ENCODE measurements around the gene MORC2. TPM values are rescaled to one million over a fixed set of nuclear protein-coding genes. Genes with fewer than 3 reads are reported as not detected.
A peak's percentile ranks its signal among the peaks of the same experiment; 100 is the strongest.

MORC2 gene
- total RNA-seq, 2 experiments from 2014 or later, result 18.3 to 18.6 TPM

DNA sequence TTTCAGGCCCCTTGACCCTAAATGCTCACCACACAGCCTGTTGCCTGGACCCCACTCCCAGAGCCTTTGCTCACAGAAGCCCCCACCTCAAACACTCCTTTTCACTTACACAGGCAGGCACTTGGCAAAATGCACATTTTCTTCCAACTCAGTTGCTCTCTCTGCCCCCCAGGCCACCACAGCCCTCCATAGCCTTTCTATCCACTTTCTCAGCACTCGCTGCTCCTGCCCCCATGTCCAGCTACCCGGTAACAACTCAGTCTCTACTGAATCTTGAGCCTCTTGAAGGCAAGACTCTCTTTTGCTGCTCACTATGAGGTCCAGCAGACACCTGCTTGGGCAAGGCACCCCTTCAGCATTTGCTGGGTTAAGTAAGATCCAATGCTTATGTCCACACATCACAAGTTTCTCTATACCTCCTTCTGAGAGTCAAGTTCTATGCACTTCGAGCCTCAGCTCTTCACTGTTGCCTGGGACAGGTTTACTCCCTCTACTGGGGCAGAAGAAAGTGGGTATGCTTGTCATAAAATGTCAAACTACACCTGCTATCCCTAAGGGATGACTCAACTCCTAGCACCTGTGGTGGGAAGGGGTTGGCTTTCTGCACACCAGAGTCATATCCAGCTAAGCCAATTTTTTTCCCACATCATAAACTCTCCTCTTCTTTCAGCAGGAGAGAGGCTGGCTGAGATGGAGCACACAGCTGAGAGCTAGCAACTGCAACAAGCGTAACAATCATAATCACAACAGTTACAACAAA, 36.9 kb downstream of the MORC2 start:
- Mint-ChIP-seq H3K4me1 (ENCODE audit: low read depth) (peaks cover 20% of the 10 kb centered on the region), H3K9me3 (no peaks in the 10 kb centered on the region), H3K27me3 (ENCODE audit: low read depth) (no peaks in the 10 kb centered on the region), H3K36me3 (ENCODE audit: low read depth) (peaks cover 33% of the 10 kb centered on the region), H3K27ac (peak overlapping the region; percentile 65), H3K4me3 (no peak overlapping the region)
- DNase-seq, result no peak
- CTCF ChIA-PET, result interaction anchor here (0.6 to 1.2 kb wide), 3 partner anchors 9 to 153 kb away, joined by 3 to 5 read pairs (median 4); no protein-coding TSS in a partner anchor
- intact Hi-C loops (cut with micrococcal nuclease), result no loop called here

DNA sequence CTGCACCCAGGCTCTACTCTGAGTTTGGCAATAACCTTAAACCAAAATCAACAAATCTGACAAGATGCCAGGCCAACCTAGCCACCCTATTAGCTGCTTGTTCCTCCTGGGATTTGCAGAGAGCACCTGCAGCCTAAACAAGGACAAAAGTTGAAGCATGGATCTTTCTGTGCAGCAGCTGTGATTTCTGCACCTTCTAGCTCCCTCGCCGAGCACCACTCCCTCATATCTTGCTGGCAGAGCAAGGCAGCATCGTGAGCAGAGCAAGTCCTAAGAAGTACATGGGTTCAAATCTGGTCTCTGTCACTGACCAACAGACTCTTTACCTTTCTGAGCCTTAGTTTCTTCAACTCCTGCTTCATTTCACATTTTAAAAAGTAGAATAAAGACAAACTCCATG, 38.3 kb downstream of the MORC2 start:
- intact Hi-C loops (cut with micrococcal nuclease), result no loop called here
- H3K4me3 Mint-ChIP-seq, result no peak overlapping the region
- CTCF ChIA-PET, result no interaction called here
- peaks cover 31% of the 10 kb centered on the region for H3K36me3 Mint-ChIP-seq (ENCODE audit: low read depth)
- H3K9me3 Mint-ChIP-seq, result no peaks in the 10 kb centered on the region
- DNase-seq, result no peak
- H3K4me1 Mint-ChIP-seq (ENCODE audit: low read depth), result peaks cover 14% of the 10 kb centered on the region
- peak overlapping the region; percentile 34 for H3K27ac Mint-ChIP-seq
- no peaks in the 10 kb centered on the region for H3K27me3 Mint-ChIP-seq (ENCODE audit: low read depth)

DNA sequence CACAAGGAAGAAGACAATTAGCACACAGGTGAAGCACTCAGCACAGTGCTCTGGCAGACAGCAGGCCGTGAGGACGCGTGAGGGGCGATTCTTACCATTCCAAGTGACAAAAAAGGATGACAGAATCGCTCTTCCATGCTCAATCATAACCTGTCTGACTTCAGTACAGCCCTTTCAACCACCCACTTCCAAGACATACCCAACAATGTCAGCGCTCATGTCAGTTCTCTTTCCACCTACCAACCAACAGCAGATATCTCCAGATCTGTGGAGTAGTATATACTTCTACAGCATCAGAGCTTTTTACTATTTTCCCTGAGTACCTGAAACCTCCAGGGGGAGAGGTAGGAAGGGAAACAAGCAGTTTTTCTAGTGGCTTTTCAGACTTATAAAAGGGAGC, 40.2 kb downstream of the MORC2 start:
- intact Hi-C loops (cut with micrococcal nuclease), result no loop called here
- Mint-ChIP-seq H3K27me3 (ENCODE audit: low read depth) (no peaks in the 10 kb centered on the region), H3K27ac (no peak overlapping the region), H3K4me1 (ENCODE audit: low read depth) (peaks cover 11% of the 10 kb centered on the region), H3K36me3 (ENCODE audit: low read depth) (peaks cover 25% of the 10 kb centered on the region), H3K9me3 (no peaks in the 10 kb centered on the region), H3K4me3 (no peak overlapping the region)
- CTCF ChIA-PET, result no interaction called here
- DNase-seq, result no peak

DNA sequence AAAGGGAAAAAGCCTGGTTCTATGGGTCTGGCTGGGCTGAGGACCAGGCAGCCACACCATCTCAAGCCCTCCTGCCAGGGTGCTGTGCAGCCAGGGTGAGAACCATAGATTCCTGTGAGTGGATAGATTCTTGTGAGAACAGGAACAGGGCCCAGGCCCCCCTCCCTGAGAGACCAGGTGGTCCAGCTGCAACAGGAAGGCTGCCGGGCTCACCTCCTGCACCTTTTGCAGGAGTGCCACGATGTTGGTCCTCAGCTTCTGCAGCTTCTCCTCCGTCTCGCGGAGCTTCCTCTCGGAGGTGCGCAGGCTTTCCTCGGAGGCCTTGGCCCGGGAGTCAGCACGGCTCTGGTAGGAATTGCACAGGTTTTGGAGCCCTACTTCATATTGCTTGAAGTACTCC, 40.8 kb downstream of the MORC2 start:
- no peaks in the 10 kb centered on the region for H3K27me3 Mint-ChIP-seq (ENCODE audit: low read depth)
- intact Hi-C loops (cut with micrococcal nuclease), result no loop called here
- peaks cover 24% of the 10 kb centered on the region for H3K36me3 Mint-ChIP-seq (ENCODE audit: low read depth)
- CTCF ChIA-PET, result no interaction called here
- H3K4me1 Mint-ChIP-seq (ENCODE audit: low read depth), result peaks cover 10% of the 10 kb centered on the region
- H3K9me3 Mint-ChIP-seq, result no peaks in the 10 kb centered on the region
- DNase-seq, result no peak
- H3K27ac Mint-ChIP-seq, result no peak overlapping the region
- H3K4me3 Mint-ChIP-seq, result no peak overlapping the region

DNA sequence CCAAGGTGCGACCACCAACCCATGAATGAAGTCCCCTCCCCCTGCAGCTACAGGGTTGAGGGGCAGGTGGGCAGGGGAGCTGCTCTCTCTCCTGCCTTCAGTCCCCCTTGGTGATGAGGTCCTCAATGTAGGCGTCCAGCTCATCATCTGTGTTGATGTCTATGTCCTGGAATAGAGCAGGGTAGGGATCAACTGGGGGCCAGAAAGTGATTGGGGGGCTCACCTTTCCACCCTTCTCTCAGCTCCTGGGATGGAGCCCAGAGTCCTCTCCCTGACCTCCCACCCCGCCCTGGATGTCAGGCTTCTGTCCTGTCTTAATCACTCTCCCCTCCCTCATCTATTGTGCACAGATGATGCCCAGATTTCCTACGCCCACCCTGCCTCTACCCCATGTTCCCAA, 41.9 kb downstream of the MORC2 start:
- intact Hi-C loops (cut with micrococcal nuclease), result no loop called here
- Mint-ChIP-seq H3K36me3 (ENCODE audit: low read depth) (peaks cover 21% of the 10 kb centered on the region), H3K27ac (no peak overlapping the region), H3K4me3 (no peak overlapping the region), H3K27me3 (ENCODE audit: low read depth) (no peaks in the 10 kb centered on the region), H3K4me1 (ENCODE audit: low read depth) (peaks cover 4% of the 10 kb centered on the region), H3K9me3 (peaks cover 2% of the 10 kb centered on the region)
- DNase-seq, result no peak
- CTCF ChIA-PET, result no interaction called here

DNA sequence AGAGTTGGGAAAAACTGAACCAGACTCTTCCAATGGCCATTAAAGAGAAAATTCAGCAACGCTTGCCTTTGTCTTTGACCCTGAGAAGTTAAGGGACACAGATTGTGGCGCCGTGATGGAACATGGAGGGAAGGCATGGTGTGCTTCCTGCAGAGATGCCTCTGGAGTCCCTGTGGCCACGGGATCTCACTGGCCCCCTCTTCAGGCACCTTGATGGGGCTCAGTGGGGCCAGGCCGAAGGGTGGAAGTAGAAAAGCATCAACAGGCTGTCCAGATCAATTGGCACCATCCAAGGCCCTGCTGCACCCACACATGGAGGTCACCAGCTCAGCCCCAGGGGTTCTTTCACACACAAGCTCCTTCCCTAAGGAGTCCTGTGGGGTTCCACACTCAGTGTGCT, 42.9 kb downstream of the MORC2 start:
- Mint-ChIP-seq H3K9me3 (peaks cover 2% of the 10 kb centered on the region), H3K27me3 (ENCODE audit: low read depth) (no peaks in the 10 kb centered on the region), H3K27ac (no peak overlapping the region), H3K36me3 (ENCODE audit: low read depth) (peaks cover 14% of the 10 kb centered on the region), H3K4me3 (no peak overlapping the region), H3K4me1 (ENCODE audit: low read depth) (peaks cover 5% of the 10 kb centered on the region)
- no peak for DNase-seq
- intact Hi-C loops (cut with micrococcal nuclease), result no loop called here
- CTCF ChIA-PET, result no interaction called here

DNA sequence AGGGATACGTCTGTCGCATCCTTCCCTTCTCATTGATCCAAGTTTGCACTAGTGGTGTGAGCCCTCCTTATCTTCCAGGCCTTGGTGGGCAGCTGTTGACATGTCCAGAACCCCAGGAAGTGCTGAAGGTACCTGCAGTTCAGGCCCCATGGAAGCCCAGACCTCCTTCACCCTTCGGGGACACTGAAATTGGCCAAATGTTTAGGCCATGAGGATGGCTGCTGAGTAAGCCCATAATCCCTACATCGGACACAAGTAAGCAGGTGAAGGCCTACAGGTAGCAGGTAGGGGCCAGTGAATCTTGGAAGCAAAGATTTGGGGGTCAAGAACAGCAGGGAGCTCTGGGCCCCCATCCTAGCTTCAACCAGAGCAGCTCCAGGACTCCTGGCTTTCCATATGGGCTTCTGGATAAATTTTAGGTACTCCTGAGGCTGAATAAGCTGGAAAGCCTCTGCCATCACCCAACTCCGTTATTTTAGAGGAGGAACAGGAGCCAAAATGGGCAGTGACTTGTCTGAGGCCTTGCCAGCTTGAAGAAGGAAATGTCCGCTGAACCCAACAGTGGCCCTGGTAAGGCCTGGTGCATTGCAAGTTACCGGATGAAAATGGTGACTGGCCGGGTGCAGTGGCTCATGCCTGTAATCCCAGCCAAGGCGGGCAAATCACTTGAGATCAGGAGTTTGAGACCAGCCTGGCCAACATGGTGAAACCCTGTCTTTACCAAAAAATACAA, 45.2 kb downstream of the MORC2 start:
- no peaks in the 10 kb centered on the region for H3K27me3 Mint-ChIP-seq (ENCODE audit: low read depth)
- peaks cover 2% of the 10 kb centered on the region for H3K9me3 Mint-ChIP-seq
- CTCF ChIA-PET, result interaction anchor here (0.8 to 2.5 kb wide), 4 partner anchors 9 to 161 kb away, joined by 3 to 8 read pairs (median 4); no protein-coding TSS in a partner anchor
- H3K4me1 Mint-ChIP-seq (ENCODE audit: low read depth), result peaks cover 7% of the 10 kb centered on the region
- no peak for DNase-seq
- intact Hi-C loops (cut with micrococcal nuclease), result no loop called here
- H3K4me3 Mint-ChIP-seq, result no peak overlapping the region
- H3K36me3 Mint-ChIP-seq (ENCODE audit: low read depth), result peaks cover 12% of the 10 kb centered on the region
- H3K27ac Mint-ChIP-seq, result peak overlapping the region; percentile 31

DNA sequence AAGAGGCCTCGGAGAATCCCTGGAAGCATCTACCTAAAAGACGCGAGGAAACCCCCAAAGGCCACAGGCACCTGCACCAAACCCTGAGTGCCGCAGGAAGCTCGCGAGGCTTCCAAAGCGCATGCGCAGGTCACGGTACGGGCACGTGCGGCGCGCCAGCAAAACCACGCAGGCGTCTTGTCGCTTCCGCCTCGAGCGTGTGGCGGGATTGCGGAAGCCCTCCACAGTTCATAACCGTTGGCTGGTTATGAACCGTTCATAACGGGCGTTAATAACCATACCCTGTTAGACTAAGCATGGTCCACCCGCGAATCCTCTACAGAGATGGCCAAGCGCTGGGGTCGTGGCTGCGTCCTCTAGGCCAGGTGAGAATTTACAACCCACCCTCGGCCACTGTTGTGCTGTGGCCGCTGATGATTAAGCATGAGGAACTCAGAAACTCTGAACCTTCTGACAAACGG, 46.4 kb downstream of the MORC2 start:
- Mint-ChIP-seq H3K4me1 (ENCODE audit: low read depth) (peaks cover 7% of the 10 kb centered on the region), H3K4me3 (peak overlapping the region; percentile 75), H3K27me3 (ENCODE audit: low read depth) (no peaks in the 10 kb centered on the region), H3K27ac (peak overlapping the region; percentile 77), H3K9me3 (peaks cover 2% of the 10 kb centered on the region), H3K36me3 (ENCODE audit: low read depth) (peaks cover 12% of the 10 kb centered on the region)
- intact Hi-C loops (cut with micrococcal nuclease), result no loop called here
- DNase-seq, result peak; percentile 81
- CTCF ChIA-PET, result interaction anchor here (0.6 to 2.5 kb wide), 9 partner anchors 19 to 745 kb away, joined by 3 to 19 read pairs (median 4); no protein-coding TSS in a partner anchor

DNA sequence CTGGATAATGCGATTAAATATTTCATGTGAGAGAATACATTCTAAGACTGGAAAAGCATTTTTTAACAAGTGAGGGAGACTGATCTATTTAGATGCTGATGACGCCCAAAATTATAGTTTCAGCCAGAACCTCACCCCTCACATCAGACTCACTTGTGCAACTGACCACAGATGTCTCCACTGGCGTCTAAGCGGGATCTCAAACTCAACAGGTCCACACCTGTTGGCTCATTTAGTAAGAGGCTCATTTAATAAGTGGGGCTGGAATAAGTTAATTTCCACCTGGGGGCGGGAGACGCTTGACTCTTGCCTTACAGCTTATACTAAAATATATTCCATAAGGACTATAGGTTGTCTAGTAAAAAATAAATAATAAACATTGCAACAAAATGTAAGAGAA, 47.5 kb downstream of the MORC2 start:
- no peaks in the 10 kb centered on the region for H3K27me3 Mint-ChIP-seq (ENCODE audit: low read depth)
- H3K4me1 Mint-ChIP-seq (ENCODE audit: low read depth), result peaks cover 7% of the 10 kb centered on the region
- peak overlapping the region; percentile 75 for H3K4me3 Mint-ChIP-seq
- peak overlapping the region; percentile 77 for H3K27ac Mint-ChIP-seq
- intact Hi-C loops (cut with micrococcal nuclease), result no loop called here
- DNase-seq, result no peak
- CTCF ChIA-PET, result interaction anchor here (0.6 to 3.2 kb wide), 18 partner anchors 11 to 313 kb away, joined by 3 to 38 read pairs (median 4); no protein-coding TSS in a partner anchor
- H3K9me3 Mint-ChIP-seq, result peaks cover 2% of the 10 kb centered on the region
- H3K36me3 Mint-ChIP-seq (ENCODE audit: low read depth), result peaks cover 8% of the 10 kb centered on the region

DNA sequence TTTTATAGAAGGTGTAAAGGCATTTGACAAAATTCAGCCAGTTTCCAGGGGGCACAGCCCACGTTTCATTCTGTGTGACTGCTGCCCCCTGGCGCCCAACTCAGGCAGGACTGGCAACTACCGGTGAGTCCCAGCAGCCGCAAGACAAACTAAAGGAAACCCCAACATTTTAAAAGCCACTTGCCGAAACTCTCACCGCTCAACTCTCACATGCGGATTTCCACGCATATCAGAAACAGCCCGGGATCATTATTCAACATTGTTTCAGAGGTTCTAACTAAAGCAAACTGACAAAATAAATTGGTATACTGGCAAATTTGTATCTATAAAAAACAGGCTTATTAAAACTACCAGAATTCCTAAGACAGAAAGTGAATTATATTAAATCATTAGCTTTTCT, 48.2 kb downstream of the MORC2 start:
- H3K4me3 Mint-ChIP-seq, result peak overlapping the region; percentile 56
- intact Hi-C loops (cut with micrococcal nuclease), result loop anchor here (1.0 kb wide), 3 partner anchors 157 to 286 kb away; no protein-coding TSS in a partner anchor
- DNase-seq, result peak; percentile 90
- no peak overlapping the region for H3K27ac Mint-ChIP-seq
- peaks cover 3% of the 10 kb centered on the region for H3K9me3 Mint-ChIP-seq
- peaks cover 5% of the 10 kb centered on the region for H3K36me3 Mint-ChIP-seq (ENCODE audit: low read depth)
- H3K27me3 Mint-ChIP-seq (ENCODE audit: low read depth), result no peaks in the 10 kb centered on the region
- CTCF ChIA-PET, result interaction anchor here (0.6 to 3.2 kb wide), 21 partner anchors 11 to 292 kb away, joined by 3 to 38 read pairs (median 5); no protein-coding TSS in a partner anchor
- H3K4me1 Mint-ChIP-seq (ENCODE audit: low read depth), result peaks cover 7% of the 10 kb centered on the region

DNA sequence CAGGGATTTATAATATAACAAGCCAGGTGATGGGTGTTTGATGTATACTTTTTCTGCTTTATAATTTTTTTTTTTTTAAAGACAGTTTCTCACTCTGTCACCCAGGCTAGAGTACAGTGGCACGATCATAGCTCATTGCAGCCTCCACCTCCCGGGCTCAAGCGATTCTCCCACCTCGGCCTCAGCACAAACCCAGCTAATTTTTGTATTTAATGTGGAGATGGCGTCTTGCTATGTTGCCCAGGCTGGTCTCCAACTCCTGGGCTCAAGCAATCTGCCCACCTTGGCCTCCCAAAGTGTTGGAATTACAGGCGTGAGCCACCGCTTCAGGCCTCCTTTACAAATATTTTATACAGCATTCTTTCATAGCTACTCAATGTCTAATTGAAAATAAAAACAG, 48.6 kb downstream of the MORC2 start:
- DNase-seq, result no peak
- peaks cover 7% of the 10 kb centered on the region for H3K4me1 Mint-ChIP-seq (ENCODE audit: low read depth)
- H3K27me3 Mint-ChIP-seq (ENCODE audit: low read depth), result no peaks in the 10 kb centered on the region
- peaks cover 4% of the 10 kb centered on the region for H3K9me3 Mint-ChIP-seq
- intact Hi-C loops (cut with micrococcal nuclease), result loop anchor here (1.0 kb wide), 3 partner anchors 157 to 286 kb away; no protein-coding TSS in a partner anchor
- CTCF ChIA-PET, result interaction anchor here (0.6 to 3.2 kb wide), 32 partner anchors 10 to 445 kb away, joined by 3 to 38 read pairs (median 5); partner anchors contain the start of gene OSBP2
- no peak overlapping the region for H3K4me3 Mint-ChIP-seq
- H3K27ac Mint-ChIP-seq, result no peak overlapping the region
- H3K36me3 Mint-ChIP-seq (ENCODE audit: low read depth), result peaks cover 5% of the 10 kb centered on the region

DNA sequence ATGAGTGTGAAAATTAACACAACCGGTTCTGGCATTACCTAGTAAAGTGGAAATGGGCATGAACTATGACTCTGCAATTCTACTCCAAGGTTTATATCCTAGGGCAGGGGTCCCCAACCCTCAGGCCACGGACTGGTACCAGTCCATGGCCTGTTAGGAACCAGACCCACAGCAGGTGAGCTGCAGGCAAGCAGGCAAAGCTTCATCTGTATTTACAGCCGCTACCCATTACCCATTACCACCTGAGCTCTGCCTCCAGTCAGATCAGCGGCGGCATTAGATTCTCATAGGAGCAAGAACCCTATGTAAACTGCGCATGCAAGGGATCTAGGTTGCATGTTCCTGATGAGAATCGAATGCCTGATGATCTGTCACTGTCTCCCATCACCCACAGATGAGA, 49.8 kb downstream of the MORC2 start:
- Mint-ChIP-seq H3K4me1 (ENCODE audit: low read depth) (peaks cover 7% of the 10 kb centered on the region), H3K36me3 (ENCODE audit: low read depth) (peaks cover 5% of the 10 kb centered on the region), H3K4me3 (no peak overlapping the region), H3K9me3 (peaks cover 4% of the 10 kb centered on the region), H3K27ac (no peak overlapping the region), H3K27me3 (ENCODE audit: low read depth) (no peaks in the 10 kb centered on the region)
- intact Hi-C loops (cut with micrococcal nuclease), result no loop called here
- CTCF ChIA-PET, result interaction anchor here (1.0 to 3.2 kb wide), 7 partner anchors 11 to 314 kb away, joined by 3 to 19 read pairs (median 5); partner anchors contain the start of gene OSBP2
- DNase-seq, result no peak
